Gastrocnemius medialis (tissue), 4 donors: ENCODE results near the gene GPC4.

Experiments used
- CTCF ChIP-seq, 5 experiments: fragments of 450-650 bp in 3 of 5; fragments of 200-600 bp in 2 of 5; sonication (generic) in 2 of 5; IDR thresholded peaks in 4 of 5; conservative IDR thresholded peaks in 1 of 5; 1 replicate in 4 of 5; 2 replicates in 1 of 5; pipeline ENCODE4 v1.5.1; 2016 to 2019; ENCODE audit warnings: antibody characterized with exemption in 5 of 5, mild to moderate bottlenecking in 3 of 5, moderate library complexity in 3 of 5
- POLR2A ChIP-seq, 2 donors: fragments of 450-650 bp; IDR thresholded peaks; one replicate each; pipeline ENCODE4 v1.6.1; 2017; ENCODE audit warnings: antibody characterized with exemption in 2 of 2, mild to moderate bottlenecking in 2 of 2, moderate library complexity in 2 of 2

DNA sequence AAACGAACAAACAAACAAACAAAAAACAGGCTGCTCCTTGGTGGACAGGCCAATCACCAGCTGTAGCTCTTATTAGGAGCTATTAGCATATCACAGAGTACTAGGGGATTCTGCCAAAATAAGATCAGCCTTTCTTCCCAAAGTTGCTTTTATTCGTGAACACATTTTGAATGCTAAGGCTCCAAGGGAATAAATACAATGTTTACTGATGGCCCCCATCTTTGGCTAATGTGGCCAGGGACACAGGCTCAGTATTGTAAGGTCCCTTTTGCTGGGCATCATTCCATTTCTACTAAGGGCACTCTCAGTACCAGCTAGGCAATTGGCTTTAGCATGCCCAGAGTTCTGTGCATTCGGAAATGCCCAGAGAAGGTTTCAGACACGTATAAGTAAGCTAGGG, 84.3 kb downstream of the GPC4 start:
- no peak for TF ChIP-seq POLR2A (IDR thresholded peaks at IDR 0.05)
- TF ChIP-seq CTCF (IDR thresholded peaks at IDR 0.05 in 4 of 5, conservative IDR thresholded peaks at IDR 0.05 in 1 of 5) = no peak
